Right renal pelvis (tissue), 4 donors: ENCODE results near the gene APLP2. TPM values are rescaled to one million over a fixed set of nuclear protein-coding genes. Genes with fewer than 3 reads are reported as not detected.

Source experiments
- DNase-seq, 4 donors: peaks; one replicate each; pipeline ENCODE4 v3.0.0-alpha.2; 2013; ENCODE audit warnings: low read depth in 4 of 4, low spot score in 3 of 4, missing footprints in 1 of 4
- polyA plus RNA-seq, 4 donors: library from polyadenylated mRNA; unstranded; fragments of 120-200 nt; gene quantifications; one replicate each; pipeline ENCODE4 v1.2.1, GENCODE V29; 2013; ENCODE audit not compliant: insufficient read length in 4 of 4

APLP2 gene
- polyA plus RNA-seq, 4 donors = 469 to 510 (median 500) TPM

DNA sequence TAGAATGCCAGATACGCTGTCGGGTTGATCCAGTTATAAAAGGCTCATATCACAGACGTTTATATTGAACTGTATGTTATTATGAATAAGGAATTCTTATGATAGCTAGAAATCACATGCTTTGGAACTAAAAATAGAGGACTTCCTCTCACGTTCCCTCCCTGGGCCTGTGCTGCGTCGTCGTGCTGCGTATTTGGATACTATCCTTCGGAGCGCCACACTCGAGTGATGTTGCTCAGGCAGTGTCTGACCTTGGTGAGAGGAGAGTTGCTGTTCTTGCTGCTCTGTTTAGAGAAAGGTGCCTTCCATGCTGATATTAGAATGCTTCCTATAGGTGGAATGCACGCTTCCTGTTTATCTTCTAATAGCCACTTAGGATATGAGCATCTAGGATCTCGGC, 69.7 kb downstream of the APLP2 start:
- no peak for DNase-seq

DNA sequence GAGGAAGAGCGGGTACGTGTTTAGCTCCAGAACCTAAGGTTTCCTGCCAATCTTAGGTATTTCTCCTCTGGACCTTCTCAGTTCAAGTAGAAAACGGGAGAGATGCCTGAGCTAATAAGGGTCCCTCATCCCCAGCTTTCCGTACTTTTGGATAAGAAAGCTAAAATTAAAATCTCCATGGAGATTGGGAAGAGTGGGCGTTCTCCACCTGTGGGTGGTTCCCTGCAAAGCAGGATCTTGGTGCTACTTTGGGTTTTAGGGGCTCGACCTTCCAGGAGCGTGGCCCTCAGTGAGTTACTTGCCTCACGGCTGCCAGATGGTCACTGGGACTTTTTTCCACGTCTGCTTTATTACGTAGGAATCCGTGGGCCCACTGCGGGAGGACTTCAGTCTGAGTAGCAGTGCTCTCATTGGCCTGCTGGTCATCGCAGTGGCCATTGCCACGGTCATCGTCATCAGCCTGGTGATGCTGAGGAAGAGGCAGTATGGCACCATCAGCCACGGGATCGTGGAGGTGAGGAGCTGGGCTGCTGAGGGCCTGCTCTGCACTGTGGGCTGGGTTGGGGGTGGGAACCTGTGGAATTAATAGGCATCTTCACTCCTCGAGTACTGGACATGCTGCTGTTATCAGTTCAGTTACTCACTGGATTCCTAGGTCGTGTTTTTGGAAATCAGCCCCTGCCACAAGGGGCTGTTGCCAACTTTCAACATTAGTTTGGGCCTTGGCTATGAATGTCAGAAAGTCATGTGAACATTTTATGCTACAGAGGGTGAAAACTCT, 72.1 kb downstream of the APLP2 start:
- no peak for DNase-seq

DNA sequence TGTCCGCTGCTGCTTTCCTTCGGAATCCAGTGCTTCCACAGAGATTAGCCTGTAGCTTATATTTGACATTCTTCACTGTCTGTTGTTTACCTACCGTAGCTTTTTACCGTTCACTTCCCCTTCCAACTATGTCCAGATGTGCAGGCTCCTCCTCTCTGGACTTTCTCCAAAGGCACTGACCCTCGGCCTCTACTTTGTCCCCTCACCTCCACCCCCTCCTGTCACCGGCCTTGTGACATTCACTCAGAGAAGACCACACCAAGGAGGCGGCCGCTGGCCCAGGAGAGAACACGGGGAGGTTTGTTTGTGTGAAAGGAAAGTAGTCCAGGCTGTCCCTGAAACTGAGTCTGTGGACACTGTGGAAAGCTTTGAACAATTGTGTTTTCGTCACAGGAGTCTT, 74.4 kb downstream of the APLP2 start:
- DNase-seq = no peak

DNA sequence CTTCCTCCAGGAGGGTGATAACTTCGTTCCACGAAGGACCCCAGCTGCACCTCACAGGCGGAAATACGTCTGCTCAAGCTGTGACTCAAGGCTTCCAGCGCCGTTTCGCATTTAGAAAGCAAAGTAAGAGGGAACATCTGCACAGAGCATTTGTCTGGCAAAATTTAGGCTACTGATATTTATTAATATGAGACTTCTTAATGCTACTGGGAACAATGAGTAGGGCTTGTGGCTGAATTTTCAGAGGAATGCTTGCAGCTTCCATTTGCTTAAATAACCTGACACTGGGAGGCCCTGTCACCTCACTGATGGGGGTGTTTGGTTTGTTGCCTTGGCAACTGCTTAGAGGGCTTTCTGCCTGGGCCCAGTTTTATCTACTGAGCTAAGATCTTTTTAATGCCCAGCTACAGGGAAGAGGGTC, 75.2 kb downstream of the APLP2 start:
- no peak for DNase-seq

DNA sequence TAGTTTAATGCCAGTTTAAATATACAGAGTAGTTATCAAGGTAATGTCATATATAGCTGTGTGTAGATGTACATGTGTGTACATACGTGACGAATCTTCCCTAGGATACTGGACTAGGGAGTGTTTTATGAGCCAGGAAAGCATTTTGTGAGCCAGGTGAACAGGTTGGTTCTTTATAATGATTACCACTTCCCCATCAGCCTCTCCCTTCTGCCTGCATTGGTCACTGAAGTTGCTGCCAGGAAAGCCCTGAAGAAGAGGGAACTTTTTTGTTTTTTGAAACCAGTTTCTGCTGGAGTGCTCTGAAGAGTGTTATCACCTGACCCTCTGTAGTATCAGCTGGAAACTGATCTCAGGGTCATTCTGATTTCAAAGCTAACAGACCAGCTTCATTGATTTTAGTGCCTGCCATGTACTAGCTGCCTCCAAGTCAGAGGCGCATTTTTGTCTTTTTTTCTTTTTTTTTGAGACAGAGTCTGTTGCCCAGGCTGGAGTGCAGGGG, 75.7 kb downstream of the APLP2 start:
- DNase-seq = no peak

DNA sequence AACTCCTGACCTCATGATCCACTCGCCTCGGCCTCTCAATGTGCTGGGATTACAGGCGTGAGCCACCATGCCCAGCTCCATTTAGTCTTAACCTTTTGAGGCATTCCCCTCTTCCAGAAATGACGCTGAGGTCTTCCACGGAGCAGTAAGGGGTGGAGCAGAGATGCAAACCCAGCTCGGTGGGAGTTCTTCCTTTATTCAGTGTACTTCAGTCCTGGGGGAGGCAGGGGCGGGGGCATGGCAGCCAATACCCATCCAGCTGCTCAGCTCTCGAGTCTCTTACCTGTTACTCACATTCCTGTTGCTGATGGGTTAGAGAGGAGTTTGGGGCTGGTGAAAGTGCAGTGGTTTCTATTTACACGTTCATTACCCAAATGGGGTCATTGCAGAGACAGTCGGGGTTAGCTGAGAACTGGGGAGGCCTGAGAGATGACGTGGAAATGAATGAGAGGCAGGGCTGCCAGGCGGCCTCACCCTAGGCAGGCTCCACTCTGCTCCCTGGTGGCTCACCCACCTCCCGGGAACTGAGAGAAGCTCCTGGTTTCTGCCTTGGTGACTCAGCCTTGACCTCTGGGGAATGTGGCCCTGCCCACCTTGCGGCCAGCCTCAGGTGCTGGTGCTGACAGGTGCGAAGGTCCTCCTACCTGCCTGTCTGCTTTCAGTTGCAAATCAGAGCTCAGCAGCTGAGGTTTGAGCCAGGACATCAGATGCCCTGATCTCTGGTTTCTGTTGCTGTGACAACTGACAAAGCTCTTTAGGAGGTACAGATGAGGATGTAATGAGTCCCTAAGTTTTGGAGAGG, 76.5 kb downstream of the APLP2 start:
- DNase-seq = no peak

DNA sequence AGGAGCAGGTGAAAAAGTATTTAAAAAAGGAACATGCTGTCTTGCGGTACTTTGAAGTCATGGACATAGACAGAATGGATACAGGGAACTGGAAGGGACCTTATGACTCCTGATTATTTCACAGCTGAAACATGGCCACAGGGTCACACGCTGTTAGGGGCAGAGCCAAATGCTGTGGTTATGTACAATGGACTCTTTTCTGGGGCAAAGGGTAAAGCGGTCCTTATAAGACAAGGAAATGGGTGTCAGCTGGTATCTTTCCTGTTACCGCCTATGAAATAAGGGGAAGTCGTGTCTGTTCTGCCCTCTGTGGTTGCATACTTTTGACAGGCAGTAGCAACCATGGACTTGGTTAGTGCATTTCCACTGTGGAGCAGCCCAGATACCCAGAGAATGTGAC, 77.1 kb downstream of the APLP2 start:
- DNase-seq = no peak

DNA sequence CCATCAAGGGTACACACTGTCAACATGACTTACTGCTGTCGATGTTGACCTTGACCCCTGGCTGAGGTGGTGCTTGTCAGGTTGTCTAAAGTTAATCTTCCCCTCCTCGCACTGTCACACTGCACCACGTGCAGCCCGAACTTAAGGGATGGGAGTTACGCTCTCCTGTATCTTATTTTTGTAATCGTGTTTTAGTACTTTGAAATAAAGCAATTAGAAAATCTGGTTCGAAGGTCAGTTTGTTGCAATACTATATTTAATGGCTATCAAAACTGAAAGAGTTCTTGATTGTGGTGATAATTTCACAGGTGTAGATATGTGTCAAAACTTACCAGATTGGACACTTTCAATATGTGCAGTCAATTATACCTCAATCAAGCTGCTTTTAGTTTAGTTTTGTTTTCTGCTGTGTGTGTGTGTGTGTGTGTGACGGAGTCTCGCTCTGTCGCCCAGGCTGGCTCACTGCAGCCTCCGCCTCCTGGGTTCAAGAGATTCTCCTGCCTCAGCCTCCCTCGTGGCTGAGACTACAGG, 79.2 kb downstream of the APLP2 start:
- no peak for DNase-seq

DNA sequence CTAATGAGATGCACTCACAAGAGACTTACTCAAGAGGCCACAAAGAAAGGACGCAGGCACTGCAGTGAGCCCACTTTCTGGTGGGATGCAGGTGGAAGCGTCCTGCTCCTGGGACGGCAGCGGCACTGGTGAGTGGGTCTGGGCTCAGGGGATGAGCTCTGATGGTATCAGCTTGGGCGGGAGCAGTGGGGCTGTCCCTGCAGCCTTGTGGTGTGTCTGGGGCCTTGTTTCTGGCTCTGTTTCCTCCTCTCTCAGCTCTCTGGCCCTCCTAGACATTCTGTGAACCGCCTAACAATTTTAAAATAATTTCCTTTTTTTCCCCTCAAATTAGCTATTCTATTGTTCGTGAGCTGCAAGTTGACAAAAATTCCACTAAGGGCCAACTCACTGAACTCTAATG, 81.1 kb downstream of the APLP2 start:
- DNase-seq = no peak

DNA sequence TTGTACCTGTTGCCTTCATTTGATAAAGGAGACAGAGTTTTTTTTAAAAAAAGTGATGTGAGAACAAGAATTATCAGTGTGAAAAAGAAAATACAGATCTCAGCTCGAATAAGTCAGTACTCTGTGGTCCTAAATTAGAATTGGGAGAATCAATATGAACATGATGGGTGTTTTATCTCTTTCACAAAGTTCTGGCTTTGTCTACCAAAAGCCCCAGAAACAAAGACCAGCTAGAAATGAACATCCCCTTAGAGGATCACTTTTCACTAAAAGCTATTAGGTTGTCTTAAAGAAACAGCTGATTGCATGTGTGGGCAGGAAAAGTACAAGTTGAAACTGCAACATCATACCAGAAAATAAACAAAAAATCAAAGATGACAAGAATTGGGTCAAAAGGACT, 81.5 kb downstream of the APLP2 start:
- DNase-seq = no peak

DNA sequence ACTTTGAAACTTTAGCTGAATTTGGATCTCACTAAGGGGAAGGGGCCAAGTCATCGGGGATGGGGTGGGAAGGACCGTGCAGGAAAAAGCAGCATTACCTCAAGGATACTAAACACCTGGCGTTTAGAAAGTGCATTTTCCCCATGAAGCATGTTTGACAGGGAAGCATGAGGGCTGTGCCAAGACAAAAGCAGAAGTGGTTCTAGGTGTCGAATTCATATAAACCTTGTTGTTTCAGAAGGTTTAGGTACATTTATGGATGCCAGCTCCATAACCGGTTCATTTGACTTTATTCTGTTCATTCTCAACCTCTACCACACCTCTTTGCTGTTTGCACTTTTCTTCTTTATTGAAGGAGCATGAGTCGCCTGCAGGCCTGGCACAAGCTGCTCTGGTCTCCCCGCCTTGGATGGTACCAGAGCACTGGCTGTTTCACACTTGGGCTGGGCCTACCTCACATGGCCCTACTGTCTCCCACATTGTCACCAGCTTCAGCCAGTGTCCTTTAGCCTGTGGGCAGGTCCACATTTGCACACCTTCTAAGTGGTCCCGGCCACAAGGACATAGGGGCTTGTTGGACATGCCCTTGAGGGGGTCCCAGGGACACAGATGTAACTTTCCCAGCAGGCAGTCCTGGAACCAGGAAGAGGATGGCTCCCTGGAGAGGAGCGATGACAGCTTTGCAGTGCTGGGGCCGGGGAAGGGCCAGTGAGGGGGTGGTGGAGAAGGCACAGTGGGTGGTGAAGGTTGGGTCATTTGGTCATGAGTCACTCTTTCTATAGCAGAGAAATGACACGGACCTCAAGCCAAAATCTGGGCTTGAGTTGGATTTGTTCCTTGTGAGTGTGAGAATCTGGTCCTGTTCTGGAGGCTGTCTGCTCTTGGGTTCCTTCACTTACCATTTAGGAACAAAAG, 86.7 kb downstream of the APLP2 start:
- no peak for DNase-seq

DNA sequence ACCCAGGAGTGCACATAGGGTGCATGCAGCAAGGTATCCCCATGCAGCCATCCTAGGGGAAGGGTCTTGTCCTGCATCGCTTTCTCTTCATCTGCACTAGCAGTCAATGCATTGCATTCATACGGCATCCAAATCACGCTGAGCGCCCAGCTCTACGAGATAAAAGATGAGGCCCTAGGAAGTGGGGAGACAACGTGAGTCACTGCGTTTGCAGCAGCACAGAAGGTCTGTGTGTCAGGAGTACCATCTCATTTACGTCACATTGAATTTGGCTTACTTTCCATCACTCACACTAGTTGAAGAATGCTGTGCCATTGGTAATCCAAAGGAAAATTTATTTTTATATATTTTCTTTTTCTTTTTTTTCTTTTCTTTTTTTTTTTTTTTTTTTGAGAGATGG, 87.4 kb downstream of the APLP2 start:
- DNase-seq = no peak

DNA sequence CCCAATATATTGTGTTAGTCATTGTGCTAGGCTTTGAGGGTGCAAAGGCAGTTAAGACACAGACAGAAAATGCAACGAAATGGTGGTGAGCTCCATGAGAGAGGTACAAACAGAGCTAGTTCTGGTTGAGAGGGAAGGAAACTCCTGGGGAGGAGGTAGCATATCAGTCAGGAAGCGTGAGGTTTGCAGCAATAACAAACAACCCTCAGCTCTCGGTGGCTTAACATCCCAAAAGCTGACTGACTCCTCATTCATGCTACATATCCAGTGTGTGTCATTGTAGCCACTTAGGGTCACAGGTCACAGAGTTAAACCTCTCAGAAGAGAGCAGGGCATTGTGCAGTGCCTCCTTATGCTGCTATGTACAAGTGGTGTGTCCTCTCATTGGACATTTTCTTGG, 88.1 kb downstream of the APLP2 start:
- DNase-seq = no peak

DNA sequence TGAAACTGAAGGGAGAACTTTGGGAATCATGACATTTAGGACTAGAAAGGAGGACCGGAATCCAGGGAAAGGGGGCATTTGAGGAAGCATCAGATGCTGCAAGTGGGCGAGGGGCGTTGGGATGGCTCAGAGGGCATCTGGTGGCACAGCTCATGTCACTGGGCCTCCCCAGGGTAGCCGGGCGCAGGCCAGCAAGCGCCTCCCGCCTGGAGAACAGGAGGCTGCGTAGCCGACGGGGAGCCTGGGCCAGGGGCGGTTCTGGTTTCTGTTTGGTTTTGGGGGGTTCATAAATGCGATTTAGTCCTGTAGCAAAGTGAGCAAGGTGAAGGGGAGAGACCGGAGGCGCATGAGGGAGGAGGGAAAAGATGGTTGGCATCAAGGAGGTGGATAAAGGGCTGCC, 89.4 kb downstream of the APLP2 start:
- no peak for DNase-seq

DNA sequence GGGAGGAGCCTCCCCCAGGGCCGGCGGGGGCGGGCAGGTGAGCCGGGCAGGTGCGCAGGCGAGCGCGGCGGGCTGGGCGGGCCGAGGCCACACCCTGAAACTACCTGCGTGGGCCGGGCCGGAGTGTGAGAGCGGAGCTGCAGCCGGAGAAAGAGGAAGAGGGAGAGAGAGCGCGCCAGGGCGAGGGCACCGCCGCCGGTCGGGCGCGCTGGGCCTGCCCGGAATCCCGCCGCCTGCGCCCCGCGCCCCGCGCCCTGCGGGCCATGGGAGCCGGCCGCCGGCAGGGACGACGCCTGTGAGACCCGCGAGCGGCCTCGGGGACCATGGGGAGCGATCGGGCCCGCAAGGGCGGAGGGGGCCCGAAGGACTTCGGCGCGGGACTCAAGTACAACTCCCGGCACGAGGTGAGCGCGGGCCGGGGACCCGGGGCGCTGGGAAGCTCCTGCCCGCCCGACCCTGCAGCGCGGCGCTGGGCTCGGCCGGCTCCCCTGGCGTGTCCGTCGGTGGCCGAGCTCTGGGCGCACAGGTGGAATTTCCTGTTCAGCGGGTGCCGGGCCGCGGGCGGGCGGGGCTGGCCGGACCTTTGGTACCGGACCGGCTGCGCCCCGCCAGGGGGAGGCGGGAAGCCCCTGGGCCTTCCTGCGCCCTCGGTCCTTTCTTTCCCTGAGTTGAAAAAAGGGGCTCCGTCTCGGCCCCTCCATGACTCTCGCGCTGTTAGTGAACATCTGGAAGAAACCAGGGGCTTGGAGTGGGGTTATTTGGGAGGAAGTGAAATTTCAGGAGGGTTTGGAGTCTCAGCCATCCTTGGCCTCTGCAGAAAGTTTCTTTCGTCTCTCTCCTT, 90.2 kb downstream of the APLP2 start, which contains the start of gene ST14:
TSS of gene ST14 (plus strand) at position 126 of the 841 bp plus-strand sequence. CDS start at position 324, 198 bp downstream.
- no peak for DNase-seq

DNA sequence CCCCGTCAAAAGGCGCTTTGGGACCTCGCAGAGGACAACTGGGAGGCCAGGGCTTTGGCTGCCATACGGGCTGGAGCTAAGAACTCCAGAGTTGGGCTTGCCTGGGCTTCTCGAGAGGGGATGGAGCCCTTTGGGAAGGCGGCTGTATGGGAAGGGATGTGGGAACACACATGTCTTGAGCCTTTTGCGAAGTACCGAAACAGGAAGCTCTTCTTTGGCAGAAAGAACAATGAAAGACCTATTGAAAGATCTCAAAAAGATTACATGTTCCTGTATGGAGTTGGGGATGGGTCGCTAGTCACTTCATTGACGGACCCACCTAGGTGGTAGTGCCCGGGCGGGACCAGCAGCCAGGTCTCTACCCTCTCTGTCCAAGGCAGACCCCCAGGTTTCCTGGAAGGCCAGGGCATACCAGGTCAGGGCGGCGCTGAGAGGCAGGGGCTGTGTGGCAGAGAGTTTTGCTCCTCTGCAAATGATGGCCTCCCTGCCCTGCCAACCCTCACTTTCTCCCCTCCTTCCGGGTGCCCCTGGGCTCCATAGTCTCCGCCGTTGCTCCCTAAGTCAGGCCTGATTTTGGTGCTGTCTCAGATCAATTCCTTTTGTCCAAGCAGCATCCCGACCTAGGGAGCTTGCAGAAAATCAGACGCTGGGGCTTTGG, 90.9 kb downstream of the APLP2 start:
- DNase-seq = no peak

DNA sequence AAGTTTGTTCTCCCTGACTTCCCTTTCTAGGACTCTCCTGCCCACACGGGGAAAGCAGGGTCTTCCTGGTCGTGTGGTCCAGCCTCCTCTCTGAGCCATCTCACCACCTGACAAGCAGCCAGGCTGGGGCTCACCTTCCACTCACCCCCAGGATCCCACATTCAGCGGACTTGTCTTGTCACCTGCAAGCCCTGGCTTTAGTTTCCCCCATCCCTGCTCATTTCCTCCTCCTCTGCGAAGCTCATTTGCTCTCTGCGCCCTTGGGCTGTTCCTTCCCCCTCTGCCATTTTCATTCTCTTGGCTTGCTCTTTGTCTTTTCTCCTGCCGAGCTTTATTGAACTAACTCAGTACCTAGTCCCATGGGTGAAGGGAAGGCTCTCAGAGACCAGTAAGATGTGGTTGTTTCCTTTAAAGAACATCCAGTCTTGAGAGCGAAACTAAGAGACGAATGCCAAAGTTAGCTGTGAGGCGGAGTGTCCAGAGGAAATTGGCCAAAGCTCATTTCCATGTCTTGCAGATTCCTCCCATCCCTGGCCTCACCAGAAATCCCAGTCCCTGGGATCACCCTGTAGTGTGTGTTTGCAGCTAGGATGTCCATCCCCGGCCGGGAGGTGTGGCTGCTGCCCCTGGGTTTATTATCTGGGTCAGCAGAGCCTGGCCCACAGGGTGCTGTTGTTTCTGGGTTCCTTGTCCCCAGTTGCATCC, 91.9 kb downstream of the APLP2 start:
- no peak for DNase-seq

DNA sequence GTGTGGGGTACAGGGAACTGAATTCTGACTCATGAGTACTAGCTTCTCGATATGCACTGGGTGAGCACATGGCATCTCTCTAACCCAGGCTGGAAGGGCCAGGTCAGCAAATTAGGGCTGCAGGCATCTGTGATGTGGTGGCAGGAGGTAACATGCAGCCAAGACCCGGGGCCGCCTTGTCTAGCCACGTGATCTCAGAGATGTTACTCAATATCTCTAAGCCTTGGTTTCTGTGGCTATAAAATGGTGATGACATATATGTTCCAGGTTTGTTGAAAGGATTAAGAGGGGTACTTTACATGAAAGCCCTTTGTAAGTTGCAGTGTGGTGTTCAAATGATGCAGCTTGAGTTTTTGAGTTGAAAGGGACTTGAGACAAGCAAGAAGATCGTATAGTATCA, 93.0 kb downstream of the APLP2 start:
- no peak for DNase-seq
